ENCODE results near the gene HELLS. TPM values are rescaled to one million over a fixed set of nuclear protein-coding genes. Genes with fewer than 3 reads are reported as not detected.
"Not testable (repeated sequence)": the region's sequence is repeated elsewhere in the genome, so short reads cannot be mapped to it uniquely, and the experiment has no call there.

The HELLS gene
- total and polyA plus RNA-seq, 10 of the 15 experiments (the other 5 are each of a cell fraction or from before 2014, with no cell fraction given), result 33.9 to 159 (median 123) TPM

- TF ChIP-seq, protein P1, sequence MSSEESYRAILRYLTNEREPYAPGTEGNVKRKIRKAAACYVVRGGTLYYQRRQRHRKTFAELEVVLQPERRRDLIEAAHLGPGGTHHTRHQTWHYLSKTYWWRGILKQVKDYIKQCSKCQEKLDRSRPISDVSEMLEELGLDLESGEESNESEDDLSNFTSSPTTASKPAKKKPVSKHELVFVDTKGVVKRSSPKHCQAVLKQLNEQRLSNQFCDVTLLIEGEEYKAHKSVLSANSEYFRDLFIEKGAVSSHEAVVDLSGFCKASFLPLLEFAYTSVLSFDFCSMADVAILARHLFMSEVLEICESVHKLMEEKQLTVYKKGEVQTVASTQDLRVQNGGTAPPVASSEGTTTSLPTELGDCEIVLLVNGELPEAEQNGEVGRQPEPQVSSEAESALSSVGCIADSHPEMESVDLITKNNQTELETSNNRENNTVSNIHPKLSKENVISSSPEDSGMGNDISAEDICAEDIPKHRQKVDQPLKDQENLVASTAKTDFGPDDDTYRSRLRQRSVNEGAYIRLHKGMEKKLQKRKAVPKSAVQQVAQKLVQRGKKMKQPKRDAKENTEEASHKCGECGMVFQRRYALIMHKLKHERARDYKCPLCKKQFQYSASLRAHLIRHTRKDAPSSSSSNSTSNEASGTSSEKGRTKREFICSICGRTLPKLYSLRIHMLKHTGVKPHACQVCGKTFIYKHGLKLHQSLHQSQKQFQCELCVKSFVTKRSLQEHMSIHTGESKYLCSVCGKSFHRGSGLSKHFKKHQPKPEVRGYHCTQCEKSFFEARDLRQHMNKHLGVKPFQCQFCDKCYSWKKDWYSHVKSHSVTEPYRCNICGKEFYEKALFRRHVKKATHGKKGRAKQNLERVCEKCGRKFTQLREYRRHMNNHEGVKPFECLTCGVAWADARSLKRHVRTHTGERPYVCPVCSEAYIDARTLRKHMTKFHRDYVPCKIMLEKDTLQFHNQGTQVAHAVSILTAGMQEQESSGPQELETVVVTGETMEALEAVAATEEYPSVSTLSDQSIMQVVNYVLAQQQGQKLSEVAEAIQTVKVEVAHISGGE (CRISPR knock-in tag; IDR thresholded peaks at IDR 0.05), result no peak
- TF ChIP-seq IRF5 (IDR thresholded peaks at IDR 0.05; ENCODE audit: borderline replicate concordance) (no peak), ZSCAN29 (IDR thresholded peaks at IDR 0.05) (no peak), BMI1 (IDR thresholded peaks at IDR 0.05; ENCODE audit: borderline replicate concordance) (no peak), ESRRA (IDR thresholded peaks at IDR 0.05; ENCODE audit: low read length) (no peak), ASH2L (IDR thresholded peaks at IDR 0.05; ENCODE audit: borderline replicate concordance, low read depth) (no peak), POLR2A (IDR thresholded peaks at IDR 0.05; ENCODE audit: low read depth, low read length) (no peak)
These were observed 87.4 kb downstream of the HELLS start (continued) for GRCh38 chr10:94632954-94633353.

DNA sequence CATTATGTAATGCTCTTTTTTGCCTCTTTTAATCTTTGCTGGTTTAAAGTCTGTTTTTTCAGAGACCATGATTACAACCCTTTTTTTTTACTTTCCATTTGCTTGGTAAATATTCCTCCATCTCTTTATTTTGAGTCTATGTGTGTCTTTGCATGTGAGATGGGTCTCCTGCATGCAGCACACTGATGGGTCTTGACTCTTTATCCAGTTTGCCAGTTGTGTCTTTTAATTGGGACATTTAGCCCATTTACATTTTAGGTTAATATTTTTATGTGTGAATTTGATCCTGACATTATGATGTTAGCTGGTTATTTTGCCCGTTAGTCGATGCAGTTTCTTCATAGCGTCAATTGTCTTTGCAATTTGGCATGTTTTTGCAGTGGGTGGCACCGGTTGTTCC, 92.5 kb downstream of the HELLS start:
- H2AFZ ChIP-seq (ENCODE audit: control insufficient read depth, low read depth, low read length); H3K9ac ChIP-seq (ENCODE audit: control insufficient read depth, insufficient read depth, low read length); H3K9me3 ChIP-seq (replicated peaks; ENCODE audit: control insufficient read depth, insufficient read depth, low read length); H3K4me2 ChIP-seq (ENCODE audit: control insufficient read depth, insufficient read depth); H3K27ac ChIP-seq (ENCODE audit: control insufficient read depth, insufficient read depth); H4K20me1 ChIP-seq (ENCODE audit: control insufficient read depth, insufficient read depth); H3K4me3 ChIP-seq; POLR2A ChIA-PET; SMC1A ChIA-PET (ENCODE audit: uncharacterized antibody, unreplicated experiment); H3K79me2 ChIP-seq (ENCODE audit: control insufficient read depth, insufficient read depth, low read length); BruUV-seq (replicated peaks); H3K27me3 ChIP-seq (replicated peaks in 1 of 2; ENCODE audit: control insufficient read depth in 2 of 2, insufficient read depth in 2 of 2, low read length in 1 of 2); H3K36me3 ChIP-seq (ENCODE audit: control insufficient read depth in 2 of 2, insufficient read depth in 2 of 2, low read length in 1 of 2); H3K4me1 ChIP-seq (ENCODE audit: control insufficient read depth, insufficient read depth, low read length); FAIRE-seq; ATAC-seq; RAD21 ChIA-PET (ENCODE audit: unreplicated experiment); DNase-seq (ENCODE audit: low read depth, low spot score): not testable (repeated sequence)
- intact Hi-C loops (cut with micrococcal nuclease; ENCODE audit: unreplicated experiment), result loop anchor here (10.0 kb wide), 1 partner anchor 607 kb away; no protein-coding TSS in a partner anchor
- CTCF ChIA-PET, result interaction anchor here (0.6 kb wide), 1 partner anchor 288 kb away, joined by 3 read pairs; no protein-coding TSS in a partner anchor
- WGBS (ENCODE audit: insufficient coverage, insufficient replicate concordance, low lambda C conversion rate, missing lambda C conversion rate), result 69% methylated on average over 4 of the region's 4 CpGs
- in situ Hi-C loops (cut with MboI), result loop anchor here (10.0 kb wide), 1 partner anchor 727 kb away; no protein-coding TSS in a partner anchor

All from GM12878 (cell line).